HG03520 (cell line): Measurements from ENCODE around the gene DDX52.

Source experiments
- ATAC-seq: cut with Tn5 transposase; IDR thresholded peaks from one replicate; pipeline ENCODE4 v1.9.1; 2021; ENCODE audit warnings: mild to moderate bottlenecking, moderate library complexity; ENCODE audit not compliant: unreplicated experiment

Gene DDX52

GRCh38 chr17:37598145-37598544, 45.1 kb downstream of the DDX52 start:
- ATAC-seq: no peak

DNA sequence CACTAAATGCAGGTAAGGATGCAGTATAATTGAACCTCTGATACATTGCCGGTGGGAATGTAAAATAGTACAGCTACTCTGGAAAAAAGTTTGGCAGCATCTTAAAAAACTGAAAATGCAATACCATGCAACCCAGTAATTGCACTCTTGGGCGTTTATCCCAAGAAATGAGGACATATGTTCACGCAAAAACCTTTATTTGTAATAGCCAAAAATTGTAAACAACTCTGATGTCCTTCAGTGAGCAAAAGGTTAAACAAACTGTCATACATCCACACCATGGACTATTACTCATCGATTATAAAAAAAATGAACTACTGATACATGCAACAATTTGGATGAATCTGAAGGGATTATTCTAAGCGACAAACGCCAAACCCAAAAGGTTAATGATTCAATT, 51.0 kb downstream of the DDX52 start:
- ATAC-seq: no peak

DNA sequence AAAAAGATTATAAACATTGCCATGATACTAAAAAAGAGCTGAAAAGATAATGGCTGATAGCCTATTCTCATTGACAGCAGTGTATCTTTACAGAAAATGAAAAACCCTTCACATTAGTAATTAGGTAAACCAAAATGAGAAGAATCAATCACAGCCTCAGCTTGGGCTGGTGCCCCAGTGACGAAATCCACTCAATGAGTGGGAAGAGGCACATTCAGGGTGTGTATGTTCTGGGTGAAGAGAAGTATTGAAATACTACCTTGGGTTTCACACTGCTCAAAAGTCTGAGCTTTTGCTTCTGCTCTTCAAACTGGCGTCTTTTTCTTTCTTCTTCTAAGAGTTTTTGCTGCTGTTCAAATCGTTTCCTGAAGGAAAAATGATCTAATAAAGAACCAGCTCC, 58.2 kb downstream of the DDX52 start:
- ATAC-seq: no peak

DNA sequence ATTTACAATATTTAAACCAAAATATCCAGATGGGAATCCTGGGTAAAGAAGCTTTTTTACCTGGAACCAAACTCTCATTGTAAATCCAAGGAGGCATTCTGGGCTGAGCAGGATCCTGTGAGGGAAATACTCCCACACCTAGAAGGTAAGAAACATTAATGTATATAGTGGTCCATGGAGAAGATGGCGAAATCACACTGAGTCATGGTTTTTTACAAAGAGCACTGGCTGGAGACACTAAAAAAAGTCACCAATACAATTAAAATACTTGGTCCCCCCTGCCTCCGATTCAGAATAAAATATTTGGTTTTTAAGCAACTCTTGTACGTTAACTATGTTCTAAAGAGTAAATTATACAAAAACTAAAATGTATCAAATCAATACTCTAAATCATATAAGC, 67.0 kb downstream of the DDX52 start:
- ATAC-seq: no peak

- ATAC-seq: no peak
These were observed 68.8 kb downstream of the DDX52 start for GRCh38 chr17:37574427-37574826.

- ATAC-seq: no peak
These were observed 71.6 kb downstream of the DDX52 start for GRCh38 chr17:37571674-37572073.

GRCh38 chr17:37570527-37571093, 72.6 kb downstream of the DDX52 start:
- ATAC-seq: no peak

DNA sequence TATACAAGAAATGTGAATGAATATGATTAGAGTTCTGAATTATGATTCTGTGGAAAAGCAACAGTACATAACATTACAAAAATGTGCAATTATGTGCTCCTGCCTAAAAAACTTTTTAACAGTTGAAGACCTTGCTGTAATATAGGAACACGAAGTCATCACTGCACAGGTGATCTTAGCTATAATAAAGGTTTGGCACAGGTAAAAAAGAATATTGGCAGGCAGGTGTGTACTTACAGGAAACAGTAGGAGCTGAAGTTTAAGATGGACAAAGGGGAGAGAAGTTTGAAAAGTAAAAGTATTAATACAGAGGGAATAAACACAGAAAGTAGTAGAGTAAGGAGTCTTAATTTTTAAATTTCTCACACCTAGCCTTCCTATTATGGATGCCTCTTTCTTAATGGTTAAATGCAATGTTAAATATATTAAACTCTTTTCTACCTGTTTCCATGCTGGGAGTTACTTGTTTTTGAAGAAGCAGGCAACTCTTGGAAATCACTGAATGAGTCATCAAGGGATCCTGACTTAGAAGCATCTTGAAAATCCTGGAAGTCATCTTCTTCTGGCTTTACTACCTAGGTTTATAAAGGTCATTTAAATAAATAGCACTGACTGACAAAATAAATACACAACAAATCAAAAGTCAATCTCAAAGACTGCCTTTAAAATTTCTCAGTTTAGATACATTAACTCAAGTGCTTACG, 74.7 kb downstream of the DDX52 start:
- no peak for ATAC-seq

GRCh38 chr17:37567538-37567937, 75.7 kb downstream of the DDX52 start:
- no peak for ATAC-seq

DNA sequence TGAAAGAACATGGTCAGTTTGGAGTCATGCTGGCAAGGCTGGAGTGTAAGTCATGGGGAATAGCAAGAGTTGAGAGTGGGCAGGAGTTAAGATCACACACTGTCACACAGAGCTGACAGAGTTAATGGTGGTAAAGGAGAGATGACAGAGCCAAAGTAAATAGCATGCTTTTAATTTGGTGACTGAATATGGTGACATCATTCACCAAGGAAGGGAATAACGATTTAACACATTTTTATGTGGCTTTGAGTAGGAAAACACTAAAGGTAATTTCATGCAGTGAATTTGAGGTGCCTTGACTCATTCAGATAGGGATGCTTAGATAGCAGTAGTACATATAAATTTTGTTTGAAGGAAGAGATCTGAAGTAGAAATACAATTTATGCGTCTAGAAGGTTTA, 76.1 kb downstream of the DDX52 start:
- no peak for ATAC-seq

DNA sequence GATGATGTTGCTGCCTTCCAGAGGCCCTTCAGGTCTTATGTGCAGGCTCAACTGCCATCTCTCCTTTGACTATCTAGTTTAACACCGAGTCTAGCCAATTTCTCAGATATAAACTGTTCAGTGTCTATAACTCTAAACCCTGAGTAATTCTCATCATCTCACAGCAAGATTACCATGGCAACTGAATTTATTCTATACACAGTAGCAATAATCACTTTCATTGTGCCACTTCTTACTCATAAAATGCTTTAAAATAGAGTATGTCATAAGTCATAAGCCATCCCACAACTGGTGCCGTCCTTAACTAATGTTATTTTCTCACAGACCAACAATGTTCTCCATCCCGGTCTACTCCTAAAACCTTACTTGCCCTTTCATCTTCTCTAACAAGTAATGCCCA, 79.0 kb downstream of the DDX52 start:
- no peak for ATAC-seq

DNA sequence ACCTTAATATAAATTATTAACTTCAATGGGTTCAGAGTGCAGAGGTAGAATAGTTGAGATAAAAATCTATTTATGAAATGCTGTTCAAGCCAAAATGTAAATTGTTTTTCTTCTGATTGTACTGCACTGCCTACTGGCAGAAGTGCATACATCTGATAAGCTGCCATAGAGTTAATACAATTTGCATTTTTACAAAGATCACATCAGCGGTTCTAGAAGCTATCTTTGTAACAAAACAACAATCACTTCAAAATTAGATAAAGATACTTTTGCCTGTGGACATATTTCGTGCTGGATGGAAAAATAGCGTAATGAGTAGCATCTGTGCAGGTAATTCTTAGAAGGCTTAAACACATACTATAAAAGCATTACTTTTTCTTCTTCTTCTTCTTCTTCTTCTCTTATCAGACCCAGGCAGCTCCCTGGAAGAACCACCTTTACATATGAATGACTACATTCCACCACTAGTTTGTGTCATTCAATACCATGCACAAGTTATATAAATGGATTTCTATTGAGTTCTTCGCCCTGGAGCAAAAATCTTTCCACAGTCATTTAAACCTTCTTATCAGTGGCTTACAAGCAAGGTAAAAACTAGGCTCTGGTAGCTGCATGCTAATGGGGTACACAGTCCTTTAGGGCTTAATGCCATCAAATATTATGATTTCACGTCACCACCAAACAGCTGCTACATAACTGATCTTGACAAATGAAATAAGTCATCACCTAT, 81.1 kb downstream of the DDX52 start:
- no peak for ATAC-seq
